ENCODE measurements around the gene PAQR4. TPM values are rescaled to one million over a fixed set of nuclear protein-coding genes. Genes with fewer than 3 reads are reported as not detected.
"Not testable (repeated sequence)": the region's sequence is repeated elsewhere in the genome, so short reads cannot be mapped to it uniquely, and the experiment has no call there.

Gene PAQR4
- total and polyA plus RNA-seq, 10 of the 15 experiments (the other 5 are each of a cell fraction or from before 2014, with no cell fraction given) = 0.39 to 31.8 (median 13.5) TPM

GRCh38 chr16:2930236-2930635 lies 38.9 kb upstream of the PAQR4 start:
- Histone ChIP-seq H3K27me3 (replicated peaks in 1 of 2; ENCODE audit: control insufficient read depth in 2 of 2, insufficient read depth in 2 of 2, low read length in 1 of 2) (no peaks in the 10 kb centered on the region), H4K20me1 (ENCODE audit: control insufficient read depth, insufficient read depth) (no peaks in the 10 kb centered on the region), H2AFZ (ENCODE audit: control insufficient read depth, low read depth, low read length) (no peak overlapping the region), H3K79me2 (ENCODE audit: control insufficient read depth, insufficient read depth, low read length) (no peaks in the 10 kb centered on the region), H3K27ac (ENCODE audit: control insufficient read depth, insufficient read depth) (no peak overlapping the region), H3K9me3 (replicated peaks; ENCODE audit: control insufficient read depth, insufficient read depth, low read length) (no peaks in the 10 kb centered on the region), H3K4me2 (ENCODE audit: control insufficient read depth, insufficient read depth) (no peak overlapping the region), H3K36me3 (ENCODE audit: control insufficient read depth in 2 of 2, insufficient read depth in 2 of 2, low read length in 1 of 2) (peaks cover 0 to 10% of the 10 kb centered on the region in 2 experiments; a peak in 2 of 4 replicates), H3K9ac (ENCODE audit: control insufficient read depth, insufficient read depth, low read length) (no peak overlapping the region), H3K4me3 (no peak overlapping the region), H3K4me1 (ENCODE audit: control insufficient read depth, insufficient read depth, low read length) (no peaks in the 10 kb centered on the region)
- in situ Hi-C loops (cut with MboI) = no loop called here
- DNase-seq (ENCODE audit: low read depth, low spot score) (no peak), ATAC-seq (no peak), FAIRE-seq (no peak)
- ChIA-PET CTCF (no interaction called here), POLR2A (no interaction called here), RAD21 (ENCODE audit: unreplicated experiment) (no interaction called here), SMC1A (ENCODE audit: uncharacterized antibody, unreplicated experiment) (no interaction called here)
- WGBS (ENCODE audit: insufficient coverage, insufficient replicate concordance, low lambda C conversion rate, missing lambda C conversion rate) = 90% methylated on average over 11 of the region's 15 CpGs
- TF ChIP-seq EGR1 (IDR thresholded peaks at IDR 0.05; ENCODE audit: borderline replicate concordance in 1 of 2, low read depth in 2 of 2, low read length in 2 of 2) (no peak), POLR2AphosphoS5 (IDR thresholded peaks at IDR 0.05; ENCODE audit: low read length) (no peak), POU2F2 (IDR thresholded peaks at IDR 0.05; ENCODE audit: borderline replicate concordance, low read depth, low read length) (no peak), BCL11A (IDR thresholded peaks at IDR 0.05; ENCODE audit: low read depth, low read length) (no peak), ZSCAN29 (IDR thresholded peaks at IDR 0.05) (no peak), SRF (IDR thresholded peaks at IDR 0.05; ENCODE audit: low read depth in 2 of 2, low read length in 2 of 2) (no peak), SUPT20H (IDR thresholded peaks at IDR 0.05; ENCODE audit: borderline replicate concordance, control insufficient read depth, low read depth, low read length) (no peak), FOXK2 (IDR thresholded peaks at IDR 0.05) (no peak), JUND (IDR thresholded peaks at IDR 0.05; ENCODE audit: low read depth, low read length) (no peak)
- no TSS peak for BruUV-seq (replicated peaks)
- intact Hi-C loops (cut with micrococcal nuclease; ENCODE audit: unreplicated experiment) = no loop called here

GRCh38 chr16:2931231-2931914 lies 37.8 kb upstream of the PAQR4 start:
- DNase-seq (ENCODE audit: low read depth, low spot score); H2AFZ ChIP-seq (ENCODE audit: control insufficient read depth, low read depth, low read length); H4K20me1 ChIP-seq (ENCODE audit: control insufficient read depth, insufficient read depth); H3K4me3 ChIP-seq; H3K9me3 ChIP-seq (replicated peaks; ENCODE audit: control insufficient read depth, insufficient read depth, low read length); H3K9ac ChIP-seq (ENCODE audit: control insufficient read depth, insufficient read depth, low read length); BruUV-seq (replicated peaks); in situ Hi-C loops (cut with MboI); H3K79me2 ChIP-seq (ENCODE audit: control insufficient read depth, insufficient read depth, low read length); ATAC-seq; CTCF ChIA-PET; intact Hi-C loops (cut with micrococcal nuclease; ENCODE audit: unreplicated experiment); H3K27me3 ChIP-seq (replicated peaks in 1 of 2; ENCODE audit: control insufficient read depth in 2 of 2, insufficient read depth in 2 of 2, low read length in 1 of 2); FAIRE-seq; H3K36me3 ChIP-seq (ENCODE audit: control insufficient read depth in 2 of 2, insufficient read depth in 2 of 2, low read length in 1 of 2); H3K4me2 ChIP-seq (ENCODE audit: control insufficient read depth, insufficient read depth); H3K27ac ChIP-seq (ENCODE audit: control insufficient read depth, insufficient read depth); H3K4me1 ChIP-seq (ENCODE audit: control insufficient read depth, insufficient read depth, low read length): not testable (repeated sequence)
- SMC1A ChIA-PET (ENCODE audit: uncharacterized antibody, unreplicated experiment) = interaction anchor here (0.6 kb wide), 1 partner anchor 54 kb away, joined by 3 read pairs; no protein-coding TSS in a partner anchor
- POLR2A ChIA-PET = interaction anchor here (0.7 kb wide), 1 partner anchor 343 kb away, joined by 6 read pairs; no protein-coding TSS in a partner anchor
- 92% methylated on average over 11 of the region's 13 CpGs for WGBS (ENCODE audit: insufficient coverage, insufficient replicate concordance, low lambda C conversion rate, missing lambda C conversion rate)
- RAD21 ChIA-PET (ENCODE audit: unreplicated experiment) = interaction anchor here (0.6 kb wide), 1 partner anchor 12 kb away, joined by 3 read pairs; no protein-coding TSS in a partner anchor
